Endothelial cell of umbilical vein (primary cell): ENCODE measurements around the gene CIB2. TPM values are rescaled to one million over a fixed set of nuclear protein-coding genes. Genes with fewer than 3 reads are reported as not detected.

Experiments used
- BruUV-seq: library from RNA; stranded (reverse); fragments of 400-500 nt; replicated peaks from 2 replicates; lab custom pipeline; 2021; lab: Mats Ljungman, UMichigan
- CTCF ChIA-PET: fragments of 300-600, 350-600 bp; sonication (Branson Sonifier 250); formaldehyde crosslinking; loops from one replicate; lab custom pipeline; 2021; ENCODE audit warnings: antibody characterized with exemption, inconsistent platforms; lab: Charles Lee
- POLR2A ChIA-PET: fragments of 300-600, 350-600 bp; sonication (Branson Sonifier 250); formaldehyde crosslinking; loops from one replicate; lab custom pipeline; 2021; ENCODE audit warnings: antibody characterized with exemption, inconsistent platforms; lab: Charles Lee
- DNase-seq: peaks from one replicate; pipeline ENCODE4 v3.0.0-alpha.2; 2011; ENCODE audit warnings: low read depth, low spot score
- FAIRE-seq: peaks from 2 replicates; lab custom pipeline; 2011; peaks lifted over from hg19 to GRCh38; lab: Jason Lieb, UNC
- H2AFZ ChIP-seq: 2 replicates; pipeline ENCODE4 v1.6.0; 2012; ENCODE audit warnings: low read depth, low read length, control low read depth, inconsistent platforms
- H3K27ac ChIP-seq: 2 replicates; pipeline ENCODE4 v1.5.1; 2011; ENCODE audit warnings: low read depth, mild to moderate bottlenecking, control low read depth, low read length, moderate library complexity; ENCODE audit not compliant: insufficient read depth
- H3K27me3 ChIP-seq, 2 experiments: 2 replicates each; pipeline versions ENCODE4 v1.6.0 to v1.6.1; 2011; ENCODE audit warnings: low read length in 2 of 2, mixed read lengths in 1 of 2; ENCODE audit not compliant: control insufficient read depth in 2 of 2, insufficient read depth in 2 of 2
- H3K36me3 ChIP-seq, 2 experiments: 2 replicates in 1 of 2; 3 replicates in 1 of 2; pipeline ENCODE4 v1.5.1; 2011; ENCODE audit warnings: low read length in 2 of 2, mild to moderate bottlenecking in 1 of 2, moderate library complexity in 1 of 2; ENCODE audit not compliant: control insufficient read depth in 2 of 2, insufficient read depth in 2 of 2; ENCODE audit errors: extremely low read depth in 1 of 2
- H3K4me1 ChIP-seq: 3 replicates; pipeline ENCODE4 v1.5.1; 2011; ENCODE audit warnings: mild to moderate bottlenecking, low read length; ENCODE audit not compliant: control insufficient read depth, insufficient read depth; ENCODE audit errors: extremely low read depth
- H3K4me2 ChIP-seq: 2 replicates; pipeline ENCODE4 v1.6.1; 2011; ENCODE audit warnings: low read length, control low read depth, mixed read lengths; ENCODE audit not compliant: insufficient read depth
- H3K4me3 ChIP-seq, 3 experiments: fragments of 200-600 bp in 1 of 3; sonication (generic), shearing (Covaris generic) in 1 of 3; replicated peaks in 1 of 3; 2 replicates each; pipeline ENCODE4 v1.5.1; 2011 to 2016; ENCODE audit warnings: control low read depth in 3 of 3, low read length in 3 of 3, mild to moderate bottlenecking in 2 of 3, inconsistent platforms in 1 of 3, low read depth in 1 of 3, moderate library complexity in 1 of 3; ENCODE audit not compliant: insufficient read depth in 1 of 3
- H3K79me2 ChIP-seq: 2 replicates; pipeline ENCODE4 v1.6.0; 2012; ENCODE audit warnings: low read length, inconsistent platforms; ENCODE audit not compliant: control insufficient read depth, insufficient read depth
- H3K9ac ChIP-seq: replicated peaks from 2 replicates; pipeline ENCODE3; 2011; ENCODE audit warnings: low read length, control low read depth; ENCODE audit not compliant: insufficient read depth; ENCODE audit errors: extremely low read depth
- H3K9me1 ChIP-seq: replicated peaks from 3 replicates; pipeline ENCODE4 v1.6.0; 2011; ENCODE audit warnings: mild to moderate bottlenecking, low read length; ENCODE audit not compliant: control insufficient read depth, insufficient read depth; ENCODE audit errors: extremely low read depth
- H3K9me3 ChIP-seq: replicated peaks from 2 replicates; pipeline ENCODE4 v1.5.1; 2012; ENCODE audit warnings: low read length, inconsistent platforms; ENCODE audit not compliant: control insufficient read depth, insufficient read depth
- H4K20me1 ChIP-seq: replicated peaks from 2 replicates; pipeline ENCODE3; 2011; ENCODE audit warnings: mild to moderate bottlenecking, low read length; ENCODE audit not compliant: control insufficient read depth, insufficient read depth; ENCODE audit errors: extremely low read depth
- CTCF ChIP-seq, 2 donors: IDR thresholded peaks; 1 replicate in 1 of 2; 2 replicates in 1 of 2; pipeline ENCODE4 v1.5.1; 2011; ENCODE audit warnings: low read length in 2 of 2, mild to moderate bottlenecking in 2 of 2, moderate library complexity in 2 of 2, control low read depth in 1 of 2, inconsistent platforms in 1 of 2, low read depth in 1 of 2; ENCODE audit not compliant: insufficient read depth in 1 of 2; ENCODE audit errors: extremely low read depth in 1 of 2
- EZH2 ChIP-seq: IDR thresholded peaks from 2 replicates; pipeline ENCODE4 v1.6.1; 2012; ENCODE audit warnings: borderline replicate concordance, low read depth, mild to moderate bottlenecking, moderate library complexity, low read length, inconsistent platforms; ENCODE audit not compliant: severe bottlenecking
- FOS ChIP-seq: IDR thresholded peaks from 2 replicates; pipeline ENCODE4 v1.6.1; 2011; ENCODE audit warnings: mild to moderate bottlenecking, low read length, moderate library complexity, borderline replicate concordance; ENCODE audit not compliant: insufficient read depth
- GATA2 ChIP-seq: IDR thresholded peaks from 2 replicates; pipeline ENCODE4 v1.7.0; 2011; ENCODE audit warnings: low read depth, mild to moderate bottlenecking, moderate library complexity, mixed read lengths, low read length; ENCODE audit not compliant: insufficient read length, insufficient read depth
- JUN ChIP-seq: IDR thresholded peaks from 2 replicates; pipeline ENCODE4 v1.6.1; 2011; ENCODE audit warnings: borderline replicate concordance, low read depth; ENCODE audit not compliant: insufficient read length, insufficient read depth
- MAX ChIP-seq: IDR thresholded peaks from 2 replicates; pipeline ENCODE4 v1.6.1; 2011; ENCODE audit not compliant: insufficient read depth, insufficient read length
- MYC ChIP-seq: IDR thresholded peaks from one replicate; pipeline ENCODE4 v1.6.1; 2011; ENCODE audit warnings: mild to moderate bottlenecking, low read depth, low read length
- POLR2A ChIP-seq: IDR thresholded peaks from 2 replicates; pipeline ENCODE4 v1.6.1; 2012; ENCODE audit warnings: low read depth, mild to moderate bottlenecking, control low read depth, low read length
- POLR2AphosphoS5 ChIP-seq: IDR thresholded peaks from 2 replicates; pipeline ENCODE4 v1.6.1; 2012; ENCODE audit warnings: low read depth, mild to moderate bottlenecking, control low read depth, low read length, moderate library complexity; ENCODE audit not compliant: insufficient read depth
- dilution Hi-C: fragments of 300-500 bp; cut with MboI; formaldehyde crosslinking; loops from one replicate; pipeline ENCODE4 v1.15.0; 2019; ENCODE audit warnings: low sequenced_read_pairs; ENCODE audit not compliant: extremely low pct_ligation_motif_present
- intact Hi-C: fragments of 100-400 bp; cut with micrococcal nuclease; formaldehyde crosslinking; loops from one replicate; pipeline ENCODE4 v1.10.0; 2022
- polyA plus RNA-seq, 4 experiments: library from polyadenylated mRNA; depleted of rRNA in 3 of 4; stranded (reverse) in 3 of 4; unstranded in 1 of 4; fragments of >200 nt; gene quantifications; 2 replicates each; pipeline versions ENCODE4 v1.2.1 to v1.2.3, GENCODE V29; 2011 to 2012; ENCODE audit warnings: missing spikeins in 1 of 4
- total RNA-seq: library from RNA; stranded (reverse); gene quantifications from 2 replicates; pipeline ENCODE4 v1.2.3, GENCODE V29; 2021

The CIB2 gene
- total and polyA plus RNA-seq, 2 donors (not counting 3 experiments of a cell fraction or from before 2014, with no cell fraction given): 4.0 to 7.7 TPM

DNA sequence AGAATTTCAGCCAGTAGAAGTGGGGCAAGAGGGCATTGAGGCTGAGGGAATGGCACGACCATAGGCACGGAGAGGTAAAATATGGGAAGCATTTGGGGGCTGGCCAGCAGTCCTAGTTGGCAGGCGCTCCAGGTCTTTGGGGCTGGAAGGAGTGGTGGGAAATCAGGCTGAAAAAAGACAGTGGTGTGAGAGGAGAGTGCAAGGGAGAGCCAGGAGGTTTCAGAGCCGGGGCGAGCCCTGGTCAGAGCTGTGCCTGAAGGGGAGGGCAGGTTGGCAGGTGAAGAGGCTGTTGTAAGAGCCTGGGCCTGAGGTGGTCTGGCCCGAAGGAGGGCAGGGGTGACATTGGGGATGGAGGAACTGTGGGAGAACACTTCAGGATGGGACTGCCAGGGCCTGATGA is 16.3 kb upstream of the CIB2 start:
- dilution Hi-C loops: no loop called here
- H3K79me2 ChIP-seq: peaks cover 16% of the 10 kb centered on the region
- no peaks in the 10 kb centered on the region for H3K9me3 ChIP-seq
- no peak for TF ChIP-seq CTCF (IDR thresholded peaks at IDR 0.05; ENCODE audit: extremely low read depth in 1 of 2, insufficient read depth in 1 of 2, low read depth in 1 of 2, low read length in 2 of 2)
- TF ChIP-seq JUN: no peak
- no peak for TF ChIP-seq FOS
- no peak for TF ChIP-seq MAX
- TF ChIP-seq POLR2A: no peak
- no peak for TF ChIP-seq GATA2
- no peak for TF ChIP-seq EZH2
- TF ChIP-seq POLR2AphosphoS5: no peak
- TF ChIP-seq MYC: no peak
- H3K9me1 ChIP-seq: no peaks in the 10 kb centered on the region
- DNase-seq: no peak
- H3K9ac ChIP-seq: no peak overlapping the region
- no peaks in the 10 kb centered on the region for H3K36me3 ChIP-seq
- no peak overlapping the region for H2AFZ ChIP-seq
- ChIA-PET CTCF (no interaction called here), POLR2A (no interaction called here)
- H3K4me1 ChIP-seq: peaks cover 11% of the 10 kb centered on the region
- H3K4me2 ChIP-seq: no peak overlapping the region
- BruUV-seq: no TSS peak
- no peak overlapping the region for H3K27ac ChIP-seq
- no peaks in the 10 kb centered on the region for H4K20me1 ChIP-seq
- H3K4me3 ChIP-seq: no peak overlapping the region
- intact Hi-C loops: no loop called here
- FAIRE-seq: no peak
- H3K27me3 ChIP-seq: no peaks in the 10 kb centered on the region
